ENCODE results near the gene SAP30BP.

Gene SAP30BP

DNA sequence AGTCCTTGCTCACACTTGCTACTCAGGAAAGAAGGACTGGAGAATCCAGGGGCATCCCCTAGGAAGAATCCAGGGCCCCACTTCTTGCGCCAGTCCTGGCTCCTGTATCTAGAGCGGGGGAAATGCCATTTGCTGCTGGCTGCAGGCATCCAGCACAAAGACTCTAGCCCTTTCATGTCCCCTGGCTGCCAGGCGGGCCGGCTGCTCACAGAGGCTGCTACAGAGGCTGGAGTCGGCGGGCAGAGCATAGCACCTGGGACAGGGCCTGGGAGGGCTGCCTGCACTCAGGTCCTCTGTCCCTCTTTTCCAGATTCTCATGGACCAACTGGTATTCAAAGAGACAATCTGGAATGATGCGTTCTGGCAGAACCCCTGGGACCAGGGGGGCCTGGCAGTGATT, 20.1 kb upstream of the SAP30BP start:
- in situ Hi-C loops (cut with HindIII; ENCODE audit: low sequenced_read_pairs), result no loop called here

GRCh38 chr17:75647921-75648320, 19.2 kb upstream of the SAP30BP start:
- TF ChIP-seq CTCF (IDR thresholded peaks at IDR 0.05; ENCODE audit: low read depth, low read length), result no peak
- in situ Hi-C loops (cut with HindIII; ENCODE audit: low sequenced_read_pairs), result no loop called here
- H3K4me3 ChIP-seq (ENCODE audit: low read depth, low read length), result no peak overlapping the region
- DNase-seq (ENCODE audit: low read depth, low spot score), result no peak

More for the DNA sequence above, 20.1 kb upstream of the SAP30BP start:
- no peak overlapping the region for H3K4me3 ChIP-seq (ENCODE audit: low read depth, low read length)
- DNase-seq (ENCODE audit: low read depth, low spot score), result no peak
- TF ChIP-seq CTCF (IDR thresholded peaks at IDR 0.05; ENCODE audit: low read depth, low read length), result no peak

GRCh38 chr17:75649687-75650086, 17.5 kb upstream of the SAP30BP start:
- no peak for TF ChIP-seq CTCF (IDR thresholded peaks at IDR 0.05; ENCODE audit: low read depth, low read length)
- in situ Hi-C loops (cut with HindIII; ENCODE audit: low sequenced_read_pairs), result no loop called here
- no peak for DNase-seq (ENCODE audit: low read depth, low spot score)
- no peak overlapping the region for H3K4me3 ChIP-seq (ENCODE audit: low read depth, low read length)

DNA sequence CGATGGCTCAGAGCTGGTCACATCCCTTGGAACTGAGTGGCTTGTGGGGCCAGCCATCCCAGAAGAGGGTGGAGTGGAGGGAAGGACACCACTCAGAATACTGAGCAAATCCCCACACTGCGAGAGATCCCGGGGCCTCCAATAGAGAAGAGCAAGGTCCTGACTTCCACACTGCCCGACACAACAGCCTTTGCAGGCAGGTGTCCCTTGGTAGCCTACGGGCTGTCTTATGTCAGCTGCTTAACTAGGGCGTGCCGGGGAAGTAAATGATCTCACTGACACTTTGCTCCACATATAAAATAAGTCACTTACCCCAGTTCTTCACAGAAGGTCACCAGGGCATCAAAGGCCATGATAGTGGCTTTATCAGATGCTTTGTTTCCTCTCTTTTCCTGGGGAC, 16.3 kb upstream of the SAP30BP start:
- no peak overlapping the region for H3K4me3 ChIP-seq (ENCODE audit: low read depth, low read length)
- DNase-seq (ENCODE audit: low read depth, low spot score), result no peak
- in situ Hi-C loops (cut with HindIII; ENCODE audit: low sequenced_read_pairs), result no loop called here
- no peak for TF ChIP-seq CTCF (IDR thresholded peaks at IDR 0.05; ENCODE audit: low read depth, low read length)

GRCh38 chr17:75652341-75652740, 14.8 kb upstream of the SAP30BP start:
- no peak for TF ChIP-seq CTCF (IDR thresholded peaks at IDR 0.05; ENCODE audit: low read depth, low read length)
- in situ Hi-C loops (cut with HindIII; ENCODE audit: low sequenced_read_pairs), result no loop called here
- no peak overlapping the region for H3K4me3 ChIP-seq (ENCODE audit: low read depth, low read length)
- no peak for DNase-seq (ENCODE audit: low read depth, low spot score)

DNA sequence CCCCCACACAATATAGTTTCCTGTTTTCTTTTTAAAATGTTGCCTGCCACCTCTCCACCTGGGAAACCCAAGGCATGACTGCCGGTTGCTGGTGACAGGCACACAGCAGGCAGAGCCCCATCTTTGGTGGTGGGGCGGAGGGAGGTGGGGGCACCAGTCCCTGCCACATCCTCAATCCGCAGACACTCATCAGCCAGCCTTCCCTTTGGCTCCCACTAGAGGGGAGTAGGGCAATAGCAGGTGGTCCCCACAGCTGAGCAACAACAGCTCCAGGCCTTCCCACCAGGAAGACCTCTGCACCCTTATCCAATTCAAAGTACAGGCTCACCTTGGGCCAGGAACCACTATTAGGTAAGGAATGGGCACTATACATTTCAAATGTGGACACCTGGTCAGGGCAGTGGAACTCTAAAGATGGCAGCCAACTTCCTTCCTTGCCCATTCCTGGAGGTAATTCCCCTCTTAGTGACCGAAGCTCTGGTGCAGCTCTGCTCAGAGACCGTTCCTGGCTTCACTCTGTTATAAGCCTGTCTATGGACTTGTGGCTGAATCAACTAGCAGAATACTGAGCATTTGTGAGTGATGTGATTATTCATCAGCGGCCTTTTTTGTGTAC, 14.1 kb upstream of the SAP30BP start:
- DNase-seq (ENCODE audit: low read depth, low spot score), result peak; percentile 16
- H3K4me3 ChIP-seq (ENCODE audit: low read depth, low read length), result no peak overlapping the region
- TF ChIP-seq CTCF (IDR thresholded peaks at IDR 0.05; ENCODE audit: low read depth, low read length), result peak; percentile 93
- in situ Hi-C loops (cut with HindIII; ENCODE audit: low sequenced_read_pairs), result no loop called here

DNA sequence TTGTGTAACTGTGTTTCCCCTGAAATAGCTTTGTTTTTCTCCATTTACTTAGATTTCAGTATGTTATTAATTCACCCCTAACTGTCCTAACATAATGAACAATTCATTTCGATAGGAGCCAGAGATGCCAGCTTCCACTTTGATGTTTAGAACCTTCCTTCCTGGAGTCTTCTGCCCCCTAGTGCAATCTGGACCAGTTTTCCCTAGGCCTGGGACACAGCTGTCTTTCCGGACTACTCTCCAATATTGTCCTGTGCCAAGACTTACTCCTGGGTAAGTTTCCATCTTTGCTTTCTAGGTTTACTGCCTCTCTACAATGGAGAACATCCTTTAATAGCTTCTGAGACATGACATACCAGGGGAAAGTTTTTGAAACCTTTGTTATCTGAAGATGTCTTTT, 13.0 kb upstream of the SAP30BP start:
- DNase-seq (ENCODE audit: low read depth, low spot score), result no peak
- in situ Hi-C loops (cut with HindIII; ENCODE audit: low sequenced_read_pairs), result no loop called here
- TF ChIP-seq CTCF (IDR thresholded peaks at IDR 0.05; ENCODE audit: low read depth, low read length), result no peak
- no peak overlapping the region for H3K4me3 ChIP-seq (ENCODE audit: low read depth, low read length)
